ENCODE measurements around the gene KRTAP9-8. TPM values are rescaled to one million over a fixed set of nuclear protein-coding genes. Genes with fewer than 3 reads are reported as not detected.
"Not testable (repeated sequence)": the region's sequence is repeated elsewhere in the genome, so short reads cannot be mapped to it uniquely, and the experiment has no call there.

KRTAP9-8 gene
- total RNA-seq, 2 donors from 2014 or later = not detected

DNA sequence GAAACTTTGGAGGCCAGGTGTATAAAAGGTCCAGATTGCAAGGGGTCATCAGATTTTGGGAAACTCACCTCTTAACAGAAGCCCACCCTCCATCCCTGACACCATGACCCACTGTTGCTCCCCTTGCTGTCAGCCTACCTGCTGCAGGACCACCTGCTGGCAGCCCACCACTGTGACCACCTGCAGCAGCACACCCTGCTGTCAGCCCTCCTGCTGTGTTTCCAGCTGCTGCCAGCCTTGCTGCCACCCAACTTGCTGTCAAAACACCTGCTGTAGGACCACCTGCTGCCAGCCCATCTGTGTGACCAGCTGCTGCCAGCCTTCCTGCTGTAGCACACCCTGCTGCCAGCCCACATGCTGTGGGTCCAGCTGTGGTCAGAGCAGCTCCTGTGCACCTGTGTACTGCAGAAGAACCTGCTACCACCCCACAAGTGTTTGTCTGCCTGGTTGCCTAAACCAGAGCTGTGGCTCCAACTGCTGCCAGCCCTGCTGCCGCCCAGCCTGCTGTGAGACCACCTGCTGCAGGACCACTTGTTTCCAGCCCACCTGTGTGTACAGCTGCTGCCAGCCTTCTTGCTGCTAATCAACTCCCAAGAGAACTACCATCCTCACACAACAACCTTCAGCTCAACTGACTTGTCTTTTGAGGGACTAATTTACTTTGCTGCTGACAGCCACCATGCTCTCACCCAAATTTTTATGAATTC, 5.2 kb upstream of the KRTAP9-8 start, which contains the start of gene KRTAP9-3:
TSS of gene KRTAP9-3 (plus strand) at position 51 of the 707 bp plus-strand sequence. CDS start at position 104, 53 bp downstream.
- H3K4me3 Mint-ChIP-seq; DNase-seq; ATAC-seq (replicated peaks in 1 of 2); H3K9me3 Mint-ChIP-seq; H3K27ac Mint-ChIP-seq; H3K36me3 Mint-ChIP-seq (ENCODE audit: insufficient read depth in 2 of 2); H3K4me1 Mint-ChIP-seq (ENCODE audit: low read depth): not testable (repeated sequence)
- peaks cover 25% of the 10 kb centered on the region for H3K27me3 Mint-ChIP-seq (ENCODE audit: low read depth)

- not testable (repeated sequence) for H3K36me3 Mint-ChIP-seq (ENCODE audit: insufficient read depth in 2 of 2); ATAC-seq (replicated peaks in 1 of 2); H3K27ac Mint-ChIP-seq; H3K9me3 Mint-ChIP-seq; H3K4me1 Mint-ChIP-seq (ENCODE audit: low read depth); DNase-seq; H3K4me3 Mint-ChIP-seq
- peaks cover 28% of the 10 kb centered on the region for H3K27me3 Mint-ChIP-seq (ENCODE audit: low read depth)
These were observed 683 bp upstream of the KRTAP9-8 start for GRCh38 chr17:41237116-41237515.

DNA sequence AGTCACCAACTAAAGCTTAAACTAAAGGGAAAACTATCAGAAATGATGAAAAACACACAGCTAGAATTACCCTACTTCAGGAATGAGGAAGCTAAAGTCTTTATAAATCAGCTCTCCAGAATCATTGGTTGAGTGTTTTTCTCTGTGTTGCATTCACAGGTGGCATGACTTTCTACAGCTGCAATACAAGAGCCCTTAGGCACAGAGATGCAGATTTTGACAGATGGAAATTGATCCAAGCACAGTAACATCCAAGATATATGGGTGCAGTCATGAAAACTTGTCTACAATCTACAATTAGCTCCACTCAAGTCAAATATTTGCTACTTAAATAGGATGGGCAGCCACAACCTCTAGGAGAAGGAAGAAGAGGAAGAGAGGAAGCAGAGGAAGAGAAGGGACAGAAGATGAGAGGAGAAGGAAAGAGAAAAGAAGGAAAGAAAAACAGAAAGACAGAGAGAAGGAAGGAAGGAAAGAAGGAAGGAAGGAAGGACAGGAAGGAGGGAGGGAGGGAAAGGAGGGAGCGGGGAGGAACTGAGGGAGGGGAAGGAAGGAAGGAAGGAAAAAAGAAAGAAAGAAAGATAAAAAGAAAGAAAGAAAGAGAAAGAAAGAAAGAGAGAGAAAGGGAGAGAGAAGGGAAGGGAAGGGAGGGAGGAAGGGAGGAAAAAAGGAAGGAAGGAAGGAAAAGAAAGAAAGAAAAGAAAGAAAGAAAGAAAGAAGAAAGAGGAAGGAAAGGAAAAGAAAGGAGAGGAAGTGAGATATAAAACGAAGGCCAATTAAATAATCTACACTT, 9.4 kb downstream of the KRTAP9-8 start:
- not testable (repeated sequence) for H3K4me3 Mint-ChIP-seq; H3K4me1 Mint-ChIP-seq (ENCODE audit: low read depth); H3K9me3 Mint-ChIP-seq; H3K36me3 Mint-ChIP-seq (ENCODE audit: insufficient read depth in 2 of 2); ATAC-seq (replicated peaks in 1 of 2); H3K27me3 Mint-ChIP-seq (ENCODE audit: low read depth); H3K27ac Mint-ChIP-seq; DNase-seq

DNA sequence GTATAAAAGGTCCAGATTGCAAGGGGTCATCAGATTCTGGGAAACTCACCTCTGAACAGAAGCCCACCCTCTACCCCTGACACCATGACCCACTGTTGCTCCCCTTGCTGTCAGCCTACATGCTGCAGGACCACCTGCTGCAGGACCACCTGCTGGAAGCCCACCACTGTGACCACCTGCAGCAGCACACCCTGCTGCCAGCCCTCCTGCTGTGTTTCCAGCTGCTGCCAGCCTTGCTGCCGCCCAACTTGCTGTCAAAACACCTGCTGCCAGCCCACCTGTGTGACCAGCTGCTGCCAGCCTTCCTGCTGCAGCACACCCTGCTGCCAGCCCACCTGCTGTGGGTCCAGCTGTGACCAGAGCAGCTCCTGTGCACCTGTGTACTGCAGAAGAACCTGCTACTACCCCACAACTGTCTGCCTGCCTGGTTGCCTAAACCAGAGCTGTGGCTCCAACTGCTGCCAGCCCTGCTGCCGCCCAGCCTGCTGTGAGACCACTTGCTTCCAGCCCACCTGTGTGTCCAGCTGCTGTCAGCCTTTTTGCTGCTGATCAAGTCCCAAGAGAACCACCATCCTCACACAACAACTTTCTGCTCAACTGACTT, 11.9 kb downstream of the KRTAP9-8 start, which contains the start of gene KRTAP9-4:
TSS of gene KRTAP9-4 (plus strand) at position 51 of the 604 bp plus-strand sequence. CDS start at position 85, 34 bp downstream.
- not testable (repeated sequence) for DNase-seq; H3K4me1 Mint-ChIP-seq (ENCODE audit: low read depth); H3K27ac Mint-ChIP-seq; H3K36me3 Mint-ChIP-seq (ENCODE audit: insufficient read depth in 2 of 2); H3K9me3 Mint-ChIP-seq; H3K4me3 Mint-ChIP-seq; ATAC-seq (replicated peaks in 1 of 2)
- peaks cover 13% of the 10 kb centered on the region for H3K27me3 Mint-ChIP-seq (ENCODE audit: low read depth)

GRCh38 chr17:41251261-41251660, 13.5 kb downstream of the KRTAP9-8 start:
- peaks cover 6% of the 10 kb centered on the region for H3K4me1 Mint-ChIP-seq (ENCODE audit: low read depth)

DNA sequence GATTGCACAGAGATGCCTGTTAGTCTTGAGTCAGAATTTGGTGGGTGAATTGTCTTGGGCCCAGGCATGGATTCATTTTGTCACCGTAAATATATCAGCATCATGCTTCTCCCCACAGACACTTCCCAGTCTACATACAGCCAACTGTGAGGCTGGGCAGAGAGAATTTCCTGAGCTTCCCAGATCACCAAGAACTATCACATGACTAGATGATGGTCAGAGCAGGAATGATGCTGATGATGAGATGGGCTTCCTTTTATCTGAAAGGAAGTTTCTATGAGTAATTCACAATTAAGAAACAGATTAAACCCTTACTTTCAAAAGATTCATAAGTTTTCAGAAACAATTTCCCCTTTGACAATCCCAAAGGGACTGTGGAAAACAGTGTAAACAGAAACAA, 17.1 kb downstream of the KRTAP9-8 start:
- DNase-seq (no peak), ATAC-seq (replicated peaks in 1 of 2) (no peak)
- Mint-ChIP-seq H3K4me1 (ENCODE audit: low read depth) (peaks cover 6% of the 10 kb centered on the region), H3K4me3 (no peak overlapping the region), H3K27ac (no peak overlapping the region), H3K36me3 (ENCODE audit: insufficient read depth in 2 of 2) (no peaks in the 10 kb centered on the region), H3K9me3 (no peaks in the 10 kb centered on the region), H3K27me3 (ENCODE audit: low read depth) (peaks cover 13% of the 10 kb centered on the region)

More at GRCh38 chr17:41251261-41251660, 13.5 kb downstream of the KRTAP9-8 start:
- Mint-ChIP-seq H3K36me3 (ENCODE audit: insufficient read depth in 2 of 2) (no peaks in the 10 kb centered on the region), H3K27me3 (ENCODE audit: low read depth) (peaks cover 13% of the 10 kb centered on the region), H3K27ac (no peak overlapping the region), H3K9me3 (no peaks in the 10 kb centered on the region), H3K4me3 (no peak overlapping the region)
- ATAC-seq (replicated peaks in 1 of 2) = no peak
- no peak for DNase-seq

DNA sequence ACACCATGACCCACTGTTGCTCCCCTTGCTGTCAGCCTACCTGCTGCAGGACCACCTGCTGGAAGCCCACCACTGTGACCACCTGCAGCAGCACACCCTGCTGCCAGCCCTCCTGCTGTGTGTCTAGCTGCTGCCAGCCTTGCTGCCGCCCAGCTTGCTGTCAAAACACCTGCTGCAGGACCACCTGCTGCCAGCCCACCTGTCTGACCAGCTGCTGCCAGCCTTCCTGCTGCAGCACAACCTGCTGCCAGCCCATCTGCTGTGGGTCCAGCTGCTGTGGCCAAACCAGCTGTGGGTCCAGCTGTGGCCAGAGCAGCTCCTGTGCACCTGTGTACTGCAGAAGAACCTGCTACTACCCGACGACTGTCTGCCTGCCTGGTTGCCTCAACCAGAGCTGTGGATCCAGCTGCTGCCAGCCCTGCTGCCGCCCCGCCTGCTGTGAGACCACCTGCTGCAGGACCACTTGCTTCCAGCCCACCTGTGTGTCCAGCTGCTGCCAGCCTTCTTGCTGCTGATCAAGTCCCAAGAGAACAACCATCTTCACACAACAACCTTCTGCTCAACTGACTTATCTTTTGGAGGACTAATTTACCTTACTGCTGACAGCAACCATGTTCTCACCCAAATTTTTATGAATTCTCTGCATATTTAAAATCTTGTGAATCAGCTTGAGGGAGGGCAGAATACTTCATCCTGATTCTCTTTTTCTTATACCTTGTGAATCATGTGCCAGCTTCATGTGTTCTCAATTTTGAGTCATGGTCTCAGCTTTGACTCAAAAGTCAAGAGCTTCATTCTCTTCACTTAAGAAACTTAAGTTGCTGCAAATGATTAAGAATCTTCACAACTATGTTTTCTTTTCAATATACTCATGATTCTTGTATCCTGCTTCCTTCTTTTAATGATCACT, 17.8 kb downstream of the KRTAP9-8 start, which contains the start of gene KRTAP9-9:
TSS of gene KRTAP9-9 (plus strand) at position 4 of the 910 bp plus-strand sequence.
- DNase-seq; H3K27ac Mint-ChIP-seq; H3K27me3 Mint-ChIP-seq (ENCODE audit: low read depth); H3K4me3 Mint-ChIP-seq; H3K36me3 Mint-ChIP-seq (ENCODE audit: insufficient read depth in 2 of 2); H3K9me3 Mint-ChIP-seq: not testable (repeated sequence)
- peak in 1 of 2 donors; percentile 17 for ATAC-seq (replicated peaks in 1 of 2)
- H3K4me1 Mint-ChIP-seq (ENCODE audit: low read depth) = peaks cover 13% of the 10 kb centered on the region

DNA sequence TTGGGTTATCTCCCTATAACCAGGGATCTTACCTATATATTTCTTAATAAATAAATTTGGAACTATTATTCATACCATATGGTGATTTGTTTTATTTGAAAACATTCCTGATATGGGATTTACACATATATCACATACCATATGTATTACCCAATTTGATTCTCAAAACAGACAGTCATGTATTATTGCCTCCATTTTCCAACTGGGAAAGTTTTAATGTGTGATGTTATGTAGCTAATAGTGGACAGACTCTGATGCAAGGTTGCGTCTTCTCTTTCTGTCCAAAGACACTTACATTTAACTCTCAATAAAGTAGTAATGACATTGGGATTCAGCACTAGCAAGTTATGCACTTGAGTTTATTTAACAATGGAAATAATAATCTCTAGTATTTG, 18.5 kb downstream of the KRTAP9-8 start:
- H3K4me1 Mint-ChIP-seq (ENCODE audit: low read depth) = peaks cover 18% of the 10 kb centered on the region
- DNase-seq = no peak
- no peak overlapping the region for H3K4me3 Mint-ChIP-seq
- no peaks in the 10 kb centered on the region for H3K36me3 Mint-ChIP-seq (ENCODE audit: insufficient read depth in 2 of 2)
- H3K27ac Mint-ChIP-seq = no peak overlapping the region
- no peaks in the 10 kb centered on the region for H3K9me3 Mint-ChIP-seq
- H3K27me3 Mint-ChIP-seq (ENCODE audit: low read depth) = peaks cover 6% of the 10 kb centered on the region
- no peak for ATAC-seq (replicated peaks in 1 of 2)

DNA sequence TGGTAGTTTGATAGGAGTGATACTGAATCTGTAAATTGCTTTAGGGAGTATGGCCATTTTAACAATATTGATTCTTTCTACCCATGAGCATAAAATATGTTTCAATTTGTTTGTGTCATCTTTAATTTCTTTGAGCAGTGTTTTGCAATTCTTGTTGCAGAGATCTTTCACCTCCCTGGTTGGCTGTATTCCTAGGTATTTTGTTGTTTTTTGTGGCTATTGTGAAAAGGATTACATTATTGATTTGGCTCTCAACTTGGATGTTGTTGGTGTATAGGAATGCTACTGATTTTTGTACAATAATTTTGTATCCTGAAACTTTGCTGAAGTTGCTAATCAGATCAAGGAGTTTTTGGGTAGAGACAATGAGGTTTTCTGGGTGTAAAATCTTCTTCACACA, 20.6 kb downstream of the KRTAP9-8 start:
- ATAC-seq (replicated peaks in 1 of 2) = no peak
- peaks cover 22% of the 10 kb centered on the region for H3K4me1 Mint-ChIP-seq (ENCODE audit: low read depth)
- DNase-seq = no peak
- H3K27ac Mint-ChIP-seq = no peak overlapping the region
- H3K36me3 Mint-ChIP-seq (ENCODE audit: insufficient read depth in 2 of 2) = no peaks in the 10 kb centered on the region
- H3K27me3 Mint-ChIP-seq (ENCODE audit: low read depth) = no peaks in the 10 kb centered on the region
- H3K4me3 Mint-ChIP-seq = no peak overlapping the region
- H3K9me3 Mint-ChIP-seq = no peaks in the 10 kb centered on the region

GRCh38 chr17:41263212-41263611, 25.4 kb downstream of the KRTAP9-8 start:
- ATAC-seq (replicated peaks in 1 of 2) (no peak), DNase-seq (no peak)
- H3K4me3 Mint-ChIP-seq = no peak overlapping the region
- no peaks in the 10 kb centered on the region for H3K36me3 Mint-ChIP-seq (ENCODE audit: insufficient read depth in 2 of 2)
- H3K27me3 Mint-ChIP-seq (ENCODE audit: low read depth) = peaks cover 8% of the 10 kb centered on the region
- peaks cover 16% of the 10 kb centered on the region for H3K4me1 Mint-ChIP-seq (ENCODE audit: low read depth)
- H3K27ac Mint-ChIP-seq = no peak overlapping the region
- H3K9me3 Mint-ChIP-seq = no peaks in the 10 kb centered on the region

DNA sequence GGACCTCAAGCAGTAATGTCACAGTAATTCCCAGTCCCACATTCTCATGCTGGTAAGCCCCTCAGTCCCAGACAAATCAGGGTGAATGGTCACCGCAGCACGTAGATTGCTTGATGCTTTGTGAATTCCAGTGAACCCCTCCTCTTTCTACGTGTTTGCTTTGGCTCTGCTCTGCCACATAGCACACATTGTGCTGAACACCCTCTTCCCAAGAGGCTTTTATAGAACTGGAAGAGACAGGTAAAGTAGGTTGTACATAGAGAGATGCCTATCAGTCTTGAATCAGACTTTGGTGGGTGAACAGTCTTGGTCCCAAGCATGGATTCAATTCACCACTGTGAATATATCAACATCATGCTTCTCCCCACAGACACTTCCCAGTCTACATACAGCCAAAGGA, 26.8 kb downstream of the KRTAP9-8 start:
- Mint-ChIP-seq H3K27ac (no peak overlapping the region), H3K4me1 (ENCODE audit: low read depth) (peaks cover 16% of the 10 kb centered on the region), H3K4me3 (no peak overlapping the region), H3K9me3 (peaks cover 0 to 1% of the 10 kb centered on the region in 2 donors), H3K27me3 (ENCODE audit: low read depth) (peaks cover 8% of the 10 kb centered on the region), H3K36me3 (ENCODE audit: insufficient read depth in 2 of 2) (no peaks in the 10 kb centered on the region)
- no peak for ATAC-seq (replicated peaks in 1 of 2)
- no peak for DNase-seq

GRCh38 chr17:41265078-41265477, 27.3 kb downstream of the KRTAP9-8 start, which contains the start of gene KRTAP9-6:
Gene KRTAP9-6, plus strand, starts transcription at chr17:41265378. Its CDS starts 0 bp downstream, at chr17:41265378.
- no peaks in the 10 kb centered on the region for H3K36me3 Mint-ChIP-seq (ENCODE audit: insufficient read depth in 2 of 2)
- DNase-seq (no peak), ATAC-seq (replicated peaks in 1 of 2) (no peak)
- H3K9me3 Mint-ChIP-seq = peaks cover 0 to 1% of the 10 kb centered on the region in 2 donors
- no peak within 1 kb of the TSS for H3K27ac Mint-ChIP-seq
- H3K4me1 Mint-ChIP-seq (ENCODE audit: low read depth) = peaks cover 15% of the 10 kb centered on the region
- peaks cover 8% of the 10 kb centered on the region for H3K27me3 Mint-ChIP-seq (ENCODE audit: low read depth)
- no peak within 1 kb of the TSS for H3K4me3 Mint-ChIP-seq
